Esophagus (tissue), 2 donors: ENCODE measurements around the gene FDXR. TPM values are rescaled to one million over a fixed set of nuclear protein-coding genes. Genes with fewer than 3 reads are reported as not detected.

Experiments used
- H3K27ac ChIP-seq, 2 donors: one replicate each; pipeline ENCODE4 v1.5.1; 2013; ENCODE audit warnings: low read depth in 2 of 2, mild to moderate bottlenecking in 2 of 2, inconsistent platforms in 1 of 2, low read length in 1 of 2, moderate library complexity in 1 of 2
- H3K27me3 ChIP-seq, 2 donors: one replicate each; pipeline ENCODE4 v1.6.1; 2013; ENCODE audit warnings: low read length in 2 of 2, control low read depth in 1 of 2, mild to moderate bottlenecking in 1 of 2; ENCODE audit not compliant: insufficient read depth in 2 of 2, control insufficient read depth in 1 of 2
- H3K36me3 ChIP-seq, 2 donors: one replicate each; pipeline ENCODE4 v1.6.1; 2013; ENCODE audit warnings: low read length in 1 of 2; ENCODE audit not compliant: control insufficient read depth in 2 of 2, insufficient read depth in 2 of 2
- H3K4me1 ChIP-seq, 2 donors: one replicate each; pipeline ENCODE4 v1.6.1; 2013; ENCODE audit warnings: low read length in 1 of 2; ENCODE audit not compliant: control insufficient read depth in 2 of 2, insufficient read depth in 2 of 2
- H3K4me3 ChIP-seq, 2 donors: one replicate each; pipeline ENCODE4 v1.5.1; 2013; ENCODE audit warnings: low read length in 2 of 2, mild to moderate bottlenecking in 2 of 2, low read depth in 1 of 2, moderate library complexity in 1 of 2
- H3K9me3 ChIP-seq, 2 donors: one replicate each; pipeline ENCODE4 v1.6.1; 2013; ENCODE audit warnings: mild to moderate bottlenecking in 2 of 2, low read depth in 1 of 2, low read length in 1 of 2, moderate library complexity in 1 of 2; ENCODE audit not compliant: control insufficient read depth in 2 of 2, insufficient read depth in 1 of 2
- WGBS, 2 donors: extraction: QIAGEN DNeasy Blood & Tissue Kit; methylation state at CpG; one replicate each; pipeline ENCODE4 v1.1.7; 2013; 5-methylcytosine and 5-hydroxymethylcytosine counted together
- polyA plus RNA-seq, 2 donors: library from polyadenylated mRNA; stranded (reverse); fragments of 200-250 nt; gene quantifications; one replicate each; pipeline ENCODE4 v1.2.3, GENCODE V29; 2013
- donor health status: healthy with polysubstance abuse.
- donor health status: Bipolar disorder and iron deficiency.

Gene FDXR
- polyA plus RNA-seq, 2 donors = 13.4 to 28.9 TPM

DNA sequence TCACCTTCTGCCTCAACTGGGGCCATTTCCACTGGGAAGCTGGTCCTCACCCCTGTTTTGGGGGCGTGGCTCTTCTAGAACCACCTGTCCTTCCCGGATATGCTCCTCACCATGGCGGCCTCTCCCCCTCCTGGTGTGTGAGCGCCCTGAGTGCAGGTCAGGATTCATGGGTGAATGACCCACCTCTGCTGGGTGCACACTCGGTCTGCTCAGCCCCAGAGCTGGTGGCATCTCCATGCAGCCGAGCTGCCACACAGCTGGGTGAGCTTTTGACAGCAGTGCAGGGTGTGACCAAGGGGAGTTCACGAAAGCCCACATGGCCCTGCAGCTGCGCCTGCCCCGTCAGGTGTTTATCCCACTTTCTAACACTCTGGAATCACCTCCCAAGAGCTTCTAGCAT lies 40.4 kb downstream of the FDXR start:
- WGBS, 2 donors = 88 to 94% methylated on average over 9 of the region's 9 CpGs
- no peak overlapping the region for H3K27ac ChIP-seq
- H3K36me3 ChIP-seq = peaks cover 11 to 30% of the 10 kb centered on the region in 2 donors
- H3K9me3 ChIP-seq = no peaks in the 10 kb centered on the region
- no peaks in the 10 kb centered on the region for H3K4me1 ChIP-seq
- H3K27me3 ChIP-seq = no peaks in the 10 kb centered on the region
- no peak overlapping the region for H3K4me3 ChIP-seq

DNA sequence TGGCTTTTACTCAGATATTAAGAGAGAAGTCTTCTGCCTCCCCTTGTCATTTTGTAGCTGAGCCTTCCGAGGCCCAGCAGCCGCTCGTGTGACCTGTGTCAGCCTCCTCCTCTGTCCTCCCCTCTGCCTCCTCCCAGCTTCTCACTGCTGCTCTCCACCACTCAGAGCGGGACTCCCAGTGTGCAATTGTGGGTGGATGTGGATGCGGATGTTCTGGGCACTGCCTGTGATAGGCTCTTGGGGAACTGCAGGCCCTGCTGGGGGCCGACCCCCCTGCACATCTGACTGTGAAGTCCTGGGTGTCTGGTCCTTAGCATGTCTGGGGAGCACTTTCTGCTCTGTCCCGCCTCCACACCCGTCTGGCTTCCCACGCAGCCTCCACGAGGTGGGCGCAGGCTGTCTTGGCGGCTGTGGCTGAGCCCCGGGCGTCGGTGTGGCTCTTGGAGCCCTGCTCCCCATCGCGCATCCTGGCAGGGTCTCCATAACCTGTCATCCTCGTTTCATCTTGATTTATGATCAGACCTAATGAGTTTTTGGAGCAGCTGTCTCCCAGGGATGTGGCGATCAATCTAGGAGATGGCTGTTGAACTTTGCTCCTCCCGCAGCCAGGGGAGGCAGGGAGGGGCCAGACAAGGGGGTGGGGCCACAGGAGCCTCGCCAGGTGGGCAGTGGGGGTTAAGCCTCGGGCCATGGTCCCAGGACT lies 41.2 kb downstream of the FDXR start:
- H3K36me3 ChIP-seq = peaks cover 11 to 25% of the 10 kb centered on the region in 2 donors
- no peaks in the 10 kb centered on the region for H3K27me3 ChIP-seq
- H3K27ac ChIP-seq = no peak overlapping the region
- no peak overlapping the region for H3K4me3 ChIP-seq
- no peaks in the 10 kb centered on the region for H3K9me3 ChIP-seq
- WGBS, 2 donors = 61 to 66% methylated on average over 22 of the region's 22 CpGs
- no peaks in the 10 kb centered on the region for H3K4me1 ChIP-seq

DNA sequence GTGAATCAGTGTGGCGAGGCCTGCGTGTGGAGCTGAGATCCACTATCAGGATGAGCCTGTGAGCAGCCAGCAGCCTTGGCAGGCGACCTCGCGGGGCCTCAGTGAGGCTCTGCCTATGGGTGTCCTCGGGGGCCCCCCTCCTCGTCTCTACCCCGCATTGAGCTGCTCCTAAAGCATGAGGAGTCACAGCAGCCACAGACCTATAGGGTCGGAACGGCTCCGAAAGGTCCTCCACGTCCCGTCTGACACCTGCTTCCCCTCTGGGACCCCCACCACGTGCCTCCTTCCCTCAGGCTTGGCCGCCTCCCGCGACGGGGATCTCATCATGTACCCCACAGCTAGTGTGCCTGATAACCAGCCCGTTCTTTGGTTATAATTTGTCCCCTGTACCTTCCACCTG lies 41.9 kb downstream of the FDXR start:
- Histone ChIP-seq H3K27me3 (no peaks in the 10 kb centered on the region), H3K4me3 (no peak overlapping the region), H3K27ac (no peak overlapping the region), H3K4me1 (no peaks in the 10 kb centered on the region), H3K9me3 (no peaks in the 10 kb centered on the region), H3K36me3 (peaks cover 8 to 18% of the 10 kb centered on the region in 2 donors)
- WGBS, 2 donors = 86 to 88% methylated on average over 18 to 19 of the region's 19 CpGs

GRCh38 chr17:74827800-74828199 lies 45.0 kb downstream of the FDXR start:
- H3K4me3 ChIP-seq = no peak overlapping the region
- no peak overlapping the region for H3K27ac ChIP-seq
- no peaks in the 10 kb centered on the region for H3K27me3 ChIP-seq
- H3K9me3 ChIP-seq = no peaks in the 10 kb centered on the region
- peaks cover 8 to 17% of the 10 kb centered on the region in 2 donors for H3K36me3 ChIP-seq
- WGBS, 2 donors = 91 to 92% methylated on average over 11 of the region's 11 CpGs
- H3K4me1 ChIP-seq = peaks cover 0 to 2% of the 10 kb centered on the region in 2 donors

GRCh38 chr17:74825952-74826719 lies 46.7 kb downstream of the FDXR start:
- no peak overlapping the region for H3K4me3 ChIP-seq
- H3K36me3 ChIP-seq = peaks cover 8 to 17% of the 10 kb centered on the region in 2 donors
- no peaks in the 10 kb centered on the region for H3K27me3 ChIP-seq
- peaks cover 0 to 2% of the 10 kb centered on the region in 2 donors for H3K4me1 ChIP-seq
- H3K27ac ChIP-seq = no peak overlapping the region
- no peaks in the 10 kb centered on the region for H3K9me3 ChIP-seq
- WGBS, 2 donors = 80 to 85% methylated on average over 9 of the region's 9 CpGs

- Histone ChIP-seq H3K4me3 (no peak overlapping the region), H3K27ac (no peak overlapping the region), H3K27me3 (no peaks in the 10 kb centered on the region), H3K9me3 (no peaks in the 10 kb centered on the region), H3K4me1 (peaks cover 0 to 2% of the 10 kb centered on the region in 2 donors), H3K36me3 (peaks cover 2 to 16% of the 10 kb centered on the region in 2 donors)
- 76 to 87% methylated on average over 11 of the region's 11 CpGs for WGBS, 2 donors
These were observed 47.7 kb downstream of the FDXR start for GRCh38 chr17:74824961-74825627.

DNA sequence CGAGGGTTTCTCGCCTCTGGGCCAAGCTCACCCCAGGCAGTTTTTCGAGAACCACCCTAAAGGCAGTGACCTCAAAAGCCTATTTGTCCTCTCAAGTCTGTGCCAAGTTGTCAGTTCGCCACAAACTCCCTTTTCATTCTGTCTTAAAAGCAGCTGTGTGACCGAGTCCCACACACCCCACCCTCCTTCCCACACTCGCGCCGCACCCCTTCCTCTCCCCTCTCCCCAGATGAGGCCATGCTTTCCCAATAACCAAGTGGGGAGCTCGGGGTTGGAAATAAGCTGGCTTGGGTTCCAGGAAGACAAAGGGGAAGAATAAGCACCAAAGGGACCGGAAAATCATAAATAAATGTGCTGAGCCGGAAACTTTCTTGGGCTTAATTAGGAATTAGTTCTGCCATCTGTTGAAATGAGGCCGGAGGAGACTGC lies 49.8 kb downstream of the FDXR start:
- peaks cover 0 to 13% of the 10 kb centered on the region in 2 donors for H3K36me3 ChIP-seq
- peaks cover 0 to 2% of the 10 kb centered on the region in 2 donors for H3K4me1 ChIP-seq
- no peak overlapping the region for H3K4me3 ChIP-seq
- H3K27ac ChIP-seq = no peak overlapping the region
- 64 to 67% methylated on average over 12 of the region's 12 CpGs for WGBS, 2 donors
- H3K9me3 ChIP-seq = no peaks in the 10 kb centered on the region
- no peaks in the 10 kb centered on the region for H3K27me3 ChIP-seq

DNA sequence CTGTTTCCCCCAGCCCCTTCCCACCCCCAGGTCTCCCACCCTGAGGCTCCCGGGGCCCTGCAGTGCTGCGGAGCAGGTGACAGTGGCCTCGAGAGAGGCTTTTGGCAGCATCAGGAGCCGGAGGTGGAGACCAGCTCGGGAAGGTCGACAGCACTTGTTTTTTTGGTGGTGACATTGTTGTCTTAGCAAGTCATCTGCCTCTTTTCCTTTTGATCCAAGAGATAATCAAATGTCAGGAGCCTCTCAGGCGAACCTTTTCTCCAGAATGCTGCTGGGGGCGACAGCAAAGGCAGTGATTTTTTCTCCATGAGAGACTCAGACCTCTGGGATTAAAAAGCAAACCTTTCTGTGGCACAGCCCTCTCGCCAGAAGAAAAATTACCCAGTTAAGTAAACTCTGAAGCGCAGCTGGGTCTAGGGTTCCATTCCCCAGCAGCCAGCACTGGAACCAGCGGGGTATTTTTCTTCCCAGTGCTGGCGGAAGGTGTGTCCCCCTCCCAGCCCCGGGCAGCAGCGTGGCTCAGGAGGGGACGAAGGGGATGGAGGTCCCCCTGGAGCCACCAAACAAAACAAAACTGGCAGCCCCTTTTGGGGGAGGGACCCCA lies 50.4 kb downstream of the FDXR start:
- no peak overlapping the region for H3K27ac ChIP-seq
- H3K4me1 ChIP-seq = peaks cover 0 to 2% of the 10 kb centered on the region in 2 donors
- H3K4me3 ChIP-seq = no peak overlapping the region
- H3K36me3 ChIP-seq = peaks cover 0 to 13% of the 10 kb centered on the region in 2 donors
- 75 to 76% methylated on average over 15 of the region's 15 CpGs for WGBS, 2 donors
- H3K9me3 ChIP-seq = no peaks in the 10 kb centered on the region
- no peaks in the 10 kb centered on the region for H3K27me3 ChIP-seq

- Histone ChIP-seq H3K36me3 (peaks cover 0 to 11% of the 10 kb centered on the region in 2 donors), H3K27ac (no peak overlapping the region)
- WGBS, 2 donors = 79 to 83% methylated on average over 13 of the region's 13 CpGs
These were observed 51.0 kb downstream of the FDXR start for GRCh38 chr17:74821655-74822334.

More at GRCh38 chr17:74821655-74822334, 51.0 kb downstream of the FDXR start:
- H3K4me1 ChIP-seq = peaks cover 0 to 2% of the 10 kb centered on the region in 2 donors
- no peaks in the 10 kb centered on the region for H3K9me3 ChIP-seq
- no peak overlapping the region for H3K4me3 ChIP-seq
- H3K27me3 ChIP-seq = no peaks in the 10 kb centered on the region
